NT2/D1 (cell line): ENCODE results near the gene POLE.

Source experiments
- DNase-seq: peaks from one replicate; pipeline ENCODE4 v3.0.0-alpha.2; 2011; ENCODE audit warnings: low read depth, low spot score
- H3K27me3 ChIP-seq: 2 replicates; pipeline ENCODE4 v1.6.0; 2011; ENCODE audit warnings: mild to moderate bottlenecking; ENCODE audit not compliant: insufficient read length, insufficient read depth
- H3K36me3 ChIP-seq: 2 replicates; pipeline ENCODE4 v1.6.1; 2011; ENCODE audit warnings: mild to moderate bottlenecking, low read length, mixed read lengths; ENCODE audit not compliant: insufficient read depth, insufficient read length
- H3K4me1 ChIP-seq: 2 replicates; pipeline ENCODE4 v1.5.1; 2011; ENCODE audit not compliant: insufficient read depth, insufficient read length
- H3K4me3 ChIP-seq: 2 replicates; pipeline ENCODE4 v1.5.1; 2011; ENCODE audit warnings: low read depth; ENCODE audit not compliant: insufficient read length
- H3K9ac ChIP-seq: 2 replicates; pipeline ENCODE4 v1.6.0; 2011; ENCODE audit warnings: low read depth; ENCODE audit not compliant: insufficient read length
- H3K9me3 ChIP-seq: 2 replicates; pipeline ENCODE4 v1.5.1; 2011; ENCODE audit warnings: mild to moderate bottlenecking, low read length; ENCODE audit not compliant: insufficient read depth
- SUZ12 ChIP-seq: IDR thresholded peaks from 2 replicates; pipeline ENCODE4 v1.6.1; 2011; ENCODE audit not compliant: insufficient read length, insufficient read depth; ENCODE audit errors: extremely low read depth
- YY1 ChIP-seq: IDR thresholded peaks from 2 replicates; pipeline ENCODE4 v1.6.1; 2011; ENCODE audit not compliant: insufficient read length, insufficient read depth
- ZNF274 ChIP-seq: IDR thresholded peaks from 2 replicates; pipeline ENCODE4 v1.6.1; 2011; ENCODE audit warnings: mild to moderate bottlenecking, low read depth, low read length

Gene POLE

GRCh38 chr12:132580701-132581292 lies 106.3 kb downstream of the POLE start:
- DNase-seq, result no peak
- no peaks in the 10 kb centered on the region for H3K4me1 ChIP-seq
- TF ChIP-seq YY1, result no peak
- TF ChIP-seq SUZ12, result no peak
- TF ChIP-seq ZNF274, result no peak
- H3K4me3 ChIP-seq, result no peak overlapping the region
- peaks cover 18% of the 10 kb centered on the region for H3K27me3 ChIP-seq
- H3K9ac ChIP-seq, result no peak overlapping the region
- no peaks in the 10 kb centered on the region for H3K9me3 ChIP-seq
- H3K36me3 ChIP-seq, result peaks cover 56% of the 10 kb centered on the region

- no peak for TF ChIP-seq YY1
- TF ChIP-seq SUZ12, result no peak
- TF ChIP-seq ZNF274, result no peak
- Histone ChIP-seq H3K9ac (no peak overlapping the region), H3K27me3 (peaks cover 8% of the 10 kb centered on the region), H3K4me1 (no peaks in the 10 kb centered on the region), H3K4me3 (no peak overlapping the region), H3K36me3 (peaks cover 62% of the 10 kb centered on the region), H3K9me3 (no peaks in the 10 kb centered on the region)
- DNase-seq, result no peak
These were observed 107.4 kb downstream of the POLE start for GRCh38 chr12:132579744-132580143.

- Histone ChIP-seq H3K4me3 (no peak overlapping the region), H3K9me3 (no peaks in the 10 kb centered on the region), H3K4me1 (no peaks in the 10 kb centered on the region), H3K27me3 (no peaks in the 10 kb centered on the region), H3K36me3 (peaks cover 68% of the 10 kb centered on the region), H3K9ac (no peak overlapping the region)
- no peak for TF ChIP-seq SUZ12
- TF ChIP-seq ZNF274, result no peak
- TF ChIP-seq YY1, result no peak
- no peak for DNase-seq
These were observed 108.3 kb downstream of the POLE start for GRCh38 chr12:132578826-132579225.

DNA sequence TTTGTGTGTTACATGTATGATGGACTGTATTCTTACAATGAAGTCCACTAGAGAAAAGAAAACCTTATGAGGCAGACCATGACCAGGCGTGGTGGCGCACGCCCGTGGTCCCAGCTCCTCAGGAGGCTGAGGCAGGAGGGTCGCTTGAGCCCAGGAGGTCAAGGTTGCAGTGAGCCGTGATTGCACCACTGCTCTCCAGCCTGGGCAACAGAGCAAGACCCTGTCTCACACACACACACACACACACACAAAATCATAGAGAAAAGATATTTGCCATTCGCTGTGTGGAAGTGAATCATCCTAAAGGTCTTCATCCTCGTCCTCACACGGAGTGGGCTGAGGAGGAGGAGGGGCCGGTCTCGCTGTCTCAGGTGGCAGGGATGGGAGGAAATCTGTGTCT lies 109.0 kb downstream of the POLE start:
- TF ChIP-seq YY1, result no peak
- no peak for TF ChIP-seq ZNF274
- no peak for TF ChIP-seq SUZ12
- Histone ChIP-seq H3K36me3 (peaks cover 75% of the 10 kb centered on the region), H3K4me1 (no peaks in the 10 kb centered on the region), H3K9me3 (no peaks in the 10 kb centered on the region), H3K27me3 (no peaks in the 10 kb centered on the region), H3K4me3 (no peak overlapping the region), H3K9ac (no peak overlapping the region)
- no peak for DNase-seq

DNA sequence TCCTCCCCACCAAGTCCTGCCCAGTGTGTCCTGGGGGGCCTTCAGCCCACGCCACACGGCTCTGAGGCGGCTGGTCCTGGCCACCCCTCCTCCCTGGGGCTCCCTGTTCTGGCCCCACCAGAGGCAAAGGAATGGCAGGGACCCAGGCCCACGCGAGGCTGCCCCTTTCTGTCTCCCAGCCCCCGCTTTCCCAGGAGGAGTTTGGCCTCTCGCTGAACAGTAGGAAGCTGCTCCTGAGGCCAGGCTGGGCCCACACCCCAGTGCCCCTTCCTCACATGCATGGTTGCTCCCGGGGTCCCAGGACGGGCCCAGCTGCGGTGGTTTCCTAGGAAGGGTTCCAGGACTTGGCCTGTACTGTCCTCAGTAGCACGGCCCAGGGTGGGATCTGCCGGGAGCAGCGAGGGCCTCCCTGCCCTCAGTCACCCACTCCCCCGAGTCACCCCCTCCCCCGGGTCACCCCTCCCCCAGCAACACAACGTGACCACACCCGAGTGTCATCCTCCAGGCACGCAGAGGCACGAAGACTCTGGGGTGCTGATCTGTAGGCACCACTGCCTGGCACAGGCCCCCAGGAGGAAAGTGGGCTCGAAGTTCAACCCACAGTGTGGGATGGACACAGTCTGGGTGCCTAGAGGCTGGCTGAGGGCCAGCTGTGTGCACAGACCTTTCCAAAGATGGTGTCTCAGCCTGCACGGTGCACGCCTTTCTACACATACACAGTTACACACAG lies 109.8 kb downstream of the POLE start:
- TF ChIP-seq SUZ12 (no peak), YY1 (no peak), ZNF274 (no peak)
- Histone ChIP-seq H3K36me3 (peaks cover 78% of the 10 kb centered on the region), H3K9me3 (no peaks in the 10 kb centered on the region), H3K4me3 (no peak overlapping the region), H3K27me3 (no peaks in the 10 kb centered on the region), H3K4me1 (no peaks in the 10 kb centered on the region), H3K9ac (no peak overlapping the region)
- no peak for DNase-seq

DNA sequence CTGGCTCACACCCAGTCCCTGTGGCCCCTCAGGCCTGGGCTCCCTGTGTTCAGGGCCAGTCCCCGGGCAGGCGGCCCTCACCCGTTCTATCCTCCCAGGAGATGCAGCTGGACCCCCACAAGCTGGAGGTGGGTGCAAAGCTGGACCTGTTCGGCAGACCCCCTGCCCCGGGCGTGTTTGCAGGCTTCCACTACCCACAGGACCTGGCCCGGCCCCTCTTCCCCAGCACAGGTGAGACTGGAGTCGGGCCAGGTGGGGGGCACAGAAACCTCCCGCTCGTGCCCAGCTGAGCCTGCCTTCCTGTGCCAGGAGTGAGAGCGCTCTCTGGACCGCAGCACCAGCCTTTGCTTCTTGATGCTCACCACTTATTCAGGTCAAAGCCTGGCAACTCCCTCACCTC lies 110.4 kb downstream of the POLE start:
- no peaks in the 10 kb centered on the region for H3K27me3 ChIP-seq
- no peak overlapping the region for H3K4me3 ChIP-seq
- H3K36me3 ChIP-seq, result peaks cover 84% of the 10 kb centered on the region
- no peaks in the 10 kb centered on the region for H3K9me3 ChIP-seq
- no peak overlapping the region for H3K9ac ChIP-seq
- TF ChIP-seq ZNF274 (no peak), SUZ12 (no peak), YY1 (no peak)
- DNase-seq, result no peak
- H3K4me1 ChIP-seq, result no peaks in the 10 kb centered on the region

DNA sequence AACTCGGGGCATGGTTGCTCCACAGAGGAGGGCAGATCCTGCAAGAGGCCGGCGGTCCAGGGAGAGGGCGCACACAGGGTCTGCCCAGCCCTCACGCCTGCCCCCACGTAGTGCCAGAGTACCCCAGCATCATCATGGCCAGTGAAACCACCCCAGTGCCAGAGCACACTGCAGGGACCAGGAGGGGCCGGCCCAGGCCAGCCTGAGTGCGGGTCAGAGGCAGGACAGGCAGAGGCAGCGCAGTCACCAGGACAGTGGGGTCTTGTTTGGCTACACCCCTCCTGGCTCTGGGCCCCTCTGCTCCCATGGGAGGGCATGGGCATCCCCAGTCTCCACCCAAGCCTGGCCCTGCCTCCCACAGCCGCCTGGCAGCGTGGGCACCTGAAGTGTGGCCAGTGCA lies 111.5 kb downstream of the POLE start:
- no peak for DNase-seq
- no peak for TF ChIP-seq YY1
- no peak for TF ChIP-seq ZNF274
- no peak for TF ChIP-seq SUZ12

More for the DNA sequence above, 111.5 kb downstream of the POLE start:
- Histone ChIP-seq H3K4me1 (no peaks in the 10 kb centered on the region), H3K36me3 (peaks cover 87% of the 10 kb centered on the region), H3K27me3 (no peaks in the 10 kb centered on the region), H3K9ac (no peak overlapping the region), H3K4me3 (no peak overlapping the region), H3K9me3 (no peaks in the 10 kb centered on the region)
